GM19455 (cell line): Measurements from ENCODE around the gene AZGP1.
"Not testable (repeated sequence)": the region's sequence is repeated elsewhere in the genome, so short reads cannot be mapped to it uniquely, and the experiment has no call there.

Source experiments
- ATAC-seq: cut with Tn5 transposase; IDR thresholded peaks from one replicate; pipeline ENCODE4 v1.9.1; 2021; ENCODE audit not compliant: unreplicated experiment

Gene AZGP1

DNA sequence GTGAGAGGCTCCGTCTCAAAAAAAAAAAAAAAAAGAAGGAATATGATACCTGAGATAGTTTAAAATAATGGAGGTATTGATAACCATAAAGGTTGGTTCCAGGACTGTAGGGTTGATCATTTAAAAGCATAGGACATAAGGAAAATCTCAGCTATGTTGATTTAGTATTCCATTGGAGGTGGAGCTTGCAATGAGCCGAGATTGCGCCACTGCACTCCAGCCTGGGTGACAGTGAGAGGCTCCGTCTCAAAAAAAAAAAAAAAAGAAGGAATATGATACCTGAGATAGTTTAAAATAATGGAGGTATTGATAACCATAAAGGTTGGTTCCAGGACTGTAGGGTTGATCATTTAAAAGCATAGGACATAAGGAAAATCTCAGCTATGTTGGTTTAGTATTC, 23.2 kb downstream of the AZGP1 start:
- ATAC-seq, result not testable (repeated sequence)

DNA sequence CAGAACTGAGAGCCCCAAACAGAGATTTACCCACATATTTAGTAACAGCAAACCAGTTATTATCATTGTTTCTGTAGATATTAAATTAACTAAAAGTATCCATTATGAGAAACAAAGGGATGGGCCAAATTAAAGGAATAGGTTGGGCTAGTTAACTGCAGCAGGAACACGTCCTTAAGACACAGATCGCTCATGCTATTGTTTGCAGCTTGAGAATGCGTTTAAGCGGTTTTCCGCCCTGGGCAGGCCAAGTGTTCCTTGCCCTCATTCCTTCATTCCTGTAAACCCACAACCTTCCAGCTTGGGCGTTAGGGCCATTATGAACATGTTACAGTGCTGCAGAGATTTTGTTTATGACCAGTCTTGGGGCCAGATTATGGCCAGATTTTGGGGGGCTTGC, 25.0 kb downstream of the AZGP1 start:
- not testable (repeated sequence) for ATAC-seq

DNA sequence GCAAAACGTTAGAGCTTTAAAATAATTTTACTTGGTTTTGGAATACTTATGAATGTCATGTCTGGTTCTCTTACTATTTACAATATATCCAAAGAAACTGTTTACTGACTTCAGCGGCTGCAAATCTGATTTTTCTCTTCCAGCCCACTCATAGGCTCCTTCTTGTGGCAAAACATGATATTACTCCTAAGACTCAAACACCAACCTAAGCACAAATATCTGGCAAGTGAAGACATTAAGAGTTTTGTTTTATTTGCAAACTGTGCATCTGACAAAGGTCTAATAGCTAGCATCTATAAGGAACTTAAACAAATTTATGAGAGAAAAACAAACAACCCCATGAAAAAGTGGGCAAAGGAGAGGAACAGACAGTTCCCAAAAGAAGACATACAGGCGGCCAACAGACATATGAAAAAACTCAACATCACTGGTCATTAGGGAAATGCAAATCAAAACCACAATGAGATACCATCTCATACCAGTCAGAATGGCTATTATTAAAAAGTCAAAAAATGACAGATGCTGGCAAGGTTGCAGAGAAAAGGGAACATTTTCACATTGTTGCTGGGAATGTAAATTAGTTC, 26.1 kb downstream of the AZGP1 start:
- ATAC-seq, result no peak

DNA sequence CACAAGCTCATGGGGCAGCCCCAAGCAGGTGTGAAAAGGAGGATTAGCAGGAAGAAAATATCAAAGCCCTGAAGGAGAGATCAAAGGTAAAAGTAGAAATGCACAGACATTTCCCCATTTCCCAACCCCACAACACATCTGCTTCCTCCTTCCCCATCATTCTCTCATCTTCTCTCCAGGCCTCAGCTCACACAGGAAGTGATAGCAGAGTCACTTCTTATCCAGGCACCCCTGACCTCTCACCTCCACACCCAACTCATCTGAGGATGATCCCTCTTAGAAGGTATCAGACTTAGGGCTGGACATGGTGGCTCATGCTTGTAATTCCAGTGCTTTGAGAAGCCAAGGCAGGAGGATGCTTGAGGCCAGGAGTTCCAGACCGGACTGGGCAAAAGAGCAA, 28.2 kb downstream of the AZGP1 start:
- no peak for ATAC-seq

DNA sequence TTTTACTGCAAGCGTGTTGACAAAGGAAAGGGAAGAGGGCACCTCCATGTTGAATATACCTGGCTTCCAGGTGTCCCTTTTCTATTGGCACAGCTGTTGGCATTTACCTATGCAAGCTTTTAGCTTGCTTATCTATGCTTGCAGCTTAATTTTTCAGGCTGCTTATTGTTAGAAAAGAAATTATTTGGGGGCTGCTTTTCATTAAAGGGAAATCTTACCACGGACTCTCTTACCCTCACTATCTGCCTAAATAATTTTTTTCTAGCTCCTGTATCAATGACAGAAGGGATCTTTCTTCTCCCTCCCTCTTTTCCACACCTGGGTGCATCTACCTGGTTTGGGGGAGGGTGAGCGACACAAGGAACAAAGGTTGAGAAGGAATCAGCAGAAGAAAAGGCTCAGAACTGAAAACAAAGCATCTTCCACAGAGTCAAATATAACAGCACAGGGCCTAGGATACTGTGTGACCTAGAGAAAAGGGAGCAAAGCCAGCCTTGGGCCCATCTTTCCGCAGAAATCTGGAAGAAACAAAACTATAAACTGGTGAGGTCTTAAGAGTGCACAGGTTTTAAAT, 31.2 kb downstream of the AZGP1 start:
- ATAC-seq, result no peak

DNA sequence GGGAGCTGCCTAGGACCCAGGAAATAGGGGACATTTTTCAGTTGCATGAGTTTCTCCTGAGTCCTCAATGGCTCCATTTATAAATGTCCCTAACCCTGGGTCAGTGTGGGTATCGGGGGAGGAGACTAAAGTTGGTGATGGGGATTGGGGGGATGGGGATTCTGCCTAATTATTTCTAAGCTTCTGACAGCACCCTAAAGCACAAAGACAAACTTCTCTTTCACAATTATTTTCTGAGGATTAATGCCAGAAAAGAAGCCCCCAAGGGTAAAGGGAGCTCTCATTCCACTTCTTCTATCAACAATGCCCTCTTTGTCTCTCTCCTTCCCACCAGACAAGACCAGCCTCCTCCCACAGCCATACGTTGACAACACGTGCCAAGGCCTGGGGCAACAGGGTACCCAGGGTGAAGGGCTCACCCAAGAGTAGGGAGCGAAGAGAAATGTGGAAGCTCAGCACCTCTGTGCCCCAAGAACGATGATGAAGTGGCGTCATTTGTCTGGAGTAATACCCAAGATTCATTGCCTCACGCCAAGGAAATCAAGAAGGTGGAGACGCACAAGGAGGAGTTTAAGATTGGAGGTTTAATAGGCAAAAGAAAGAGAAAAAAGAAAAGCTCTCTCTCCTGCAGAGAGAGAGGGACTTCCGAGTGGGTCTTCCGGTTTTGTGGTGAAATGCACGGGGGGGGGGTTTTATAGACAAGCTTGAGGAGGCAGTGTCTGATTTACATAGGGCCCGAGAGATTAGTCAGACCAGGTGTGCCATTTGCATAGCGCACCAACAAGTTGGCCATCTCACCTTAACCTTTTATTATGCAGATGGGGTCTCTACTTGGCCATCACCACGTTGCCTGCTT, 32.0 kb downstream of the AZGP1 start:
- ATAC-seq, result no peak

DNA sequence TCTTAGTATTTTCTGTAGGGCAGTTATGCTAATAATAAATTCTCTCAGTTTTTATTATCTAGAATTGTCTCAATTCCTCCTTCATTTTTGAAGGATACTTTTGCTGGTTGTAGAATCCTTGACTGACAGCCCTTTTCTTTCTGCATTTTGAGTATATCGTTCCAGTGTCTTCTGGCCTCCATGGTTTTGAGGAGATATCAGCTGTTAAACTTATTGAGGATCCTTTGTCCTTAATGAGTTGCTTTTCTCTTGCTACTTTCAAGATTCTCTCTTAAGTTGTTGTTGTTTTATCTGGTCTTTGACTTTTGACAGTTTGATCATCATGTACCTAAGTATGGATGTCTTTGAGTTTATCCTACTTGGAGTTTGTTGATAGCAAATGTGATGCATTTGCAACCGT, 37.5 kb downstream of the AZGP1 start:
- ATAC-seq, result no peak

DNA sequence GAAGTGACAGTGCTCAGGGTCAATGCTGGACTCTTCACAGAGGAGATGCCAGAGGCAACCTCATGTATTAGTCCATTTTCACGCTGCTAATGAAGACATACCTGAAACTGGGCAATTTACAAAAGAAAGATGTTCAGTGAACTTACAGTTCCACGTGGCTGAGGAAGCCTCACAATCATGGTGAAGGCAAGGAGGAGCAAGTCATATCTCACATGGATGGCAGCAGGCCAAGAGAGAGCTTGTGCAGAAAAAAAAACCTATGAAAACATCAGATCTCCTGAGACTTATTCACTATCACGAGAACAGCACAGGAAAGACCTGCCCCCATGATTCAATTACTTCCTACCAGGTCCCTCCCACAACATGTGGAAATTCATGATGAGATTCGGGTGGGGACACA, 40.8 kb downstream of the AZGP1 start:
- not testable (repeated sequence) for ATAC-seq

DNA sequence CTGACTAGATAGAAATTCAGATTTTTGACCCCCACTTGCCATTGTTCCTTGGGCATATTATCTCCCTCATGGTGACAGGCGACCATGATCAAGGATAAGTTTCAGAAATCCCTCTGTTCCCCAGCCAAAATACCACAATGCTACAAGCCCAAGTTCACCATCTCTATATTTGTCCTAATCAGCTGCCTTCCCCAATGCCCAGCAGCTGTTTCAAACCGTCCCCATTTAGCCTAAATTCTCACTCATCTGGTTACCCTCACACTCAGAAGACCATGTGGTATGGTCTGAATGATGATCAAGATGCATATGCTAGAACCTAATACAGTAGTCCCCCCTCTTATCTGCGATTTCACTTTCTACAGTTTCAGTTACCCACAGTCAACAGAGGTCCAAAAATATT, 45.5 kb downstream of the AZGP1 start:
- ATAC-seq, result no peak

DNA sequence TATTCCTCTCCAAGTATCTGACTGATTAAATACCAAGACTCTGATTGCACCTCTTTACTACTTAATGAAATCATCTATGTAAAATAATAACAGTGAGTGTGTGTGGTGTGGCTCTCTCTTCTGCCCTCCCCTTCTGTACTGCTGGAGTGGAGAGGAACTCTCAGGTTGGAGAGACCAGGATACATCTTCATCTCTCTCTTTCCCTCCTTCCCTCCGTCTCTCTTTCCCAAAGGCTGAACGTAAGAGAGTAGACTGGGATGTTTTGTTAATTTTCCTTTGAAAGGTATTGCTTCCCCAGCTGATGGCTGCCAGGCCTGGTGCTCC, 46.1 kb downstream of the AZGP1 start:
- no peak for ATAC-seq

DNA sequence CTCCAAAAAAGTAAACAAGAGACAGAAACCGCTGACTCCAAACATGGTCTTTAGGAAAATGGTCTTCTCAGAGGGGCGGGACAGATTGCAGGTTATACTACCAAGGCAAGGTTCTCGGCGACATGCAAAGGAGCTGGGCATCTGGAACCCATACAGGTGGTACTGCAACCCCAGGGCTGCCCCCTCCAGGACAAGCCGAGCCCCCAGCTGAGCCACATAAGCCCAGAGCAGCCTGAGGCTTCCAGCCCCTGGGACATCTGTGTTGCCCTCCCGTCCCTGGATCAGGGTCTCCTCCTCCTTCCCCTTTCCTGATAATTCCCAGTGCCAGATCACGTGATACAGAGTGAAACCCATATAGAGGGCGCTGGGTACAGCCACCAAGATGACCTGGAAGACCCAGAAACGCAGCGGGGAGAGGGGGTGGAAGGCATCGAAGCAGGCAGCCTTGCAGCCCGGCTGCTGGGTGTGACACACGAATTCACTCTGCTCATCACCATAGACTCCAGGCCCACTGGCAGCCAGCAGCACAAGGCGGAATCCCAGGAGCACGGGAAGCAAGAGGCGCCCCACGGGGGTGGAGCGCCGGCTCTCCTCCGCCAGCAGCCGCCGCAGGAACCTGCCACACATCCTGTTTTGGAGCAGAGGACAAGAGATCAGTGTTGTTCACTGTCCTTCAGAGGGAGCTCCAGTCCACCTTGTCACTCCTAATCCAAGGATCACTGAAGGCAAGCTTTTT, 46.7 kb downstream of the AZGP1 start, which contains the start of gene GJC3:
Gene GJC3 (minus strand): TSS at position 627 of the 736 bp plus-strand sequence. CDS start 0 bp downstream, at position 627.
- ATAC-seq, result no peak

DNA sequence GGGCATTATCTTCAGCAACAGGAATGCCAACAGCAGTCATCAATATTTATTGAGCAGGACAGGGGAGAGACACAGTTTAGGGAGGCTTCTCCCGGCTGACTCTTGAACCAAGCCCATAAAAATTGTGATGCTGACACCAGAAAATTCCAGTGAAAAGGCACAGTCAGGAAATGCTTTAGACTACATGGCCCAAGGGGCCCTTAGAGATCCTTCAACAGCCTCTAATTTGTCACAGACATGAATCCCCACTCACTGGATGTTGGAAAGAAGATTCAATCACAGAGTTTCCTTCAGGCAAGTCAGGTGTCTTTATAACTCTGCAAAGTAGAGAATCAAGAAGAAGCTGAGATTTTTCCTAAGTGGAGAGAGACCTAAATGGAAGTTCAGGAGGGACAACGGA, 47.6 kb downstream of the AZGP1 start:
- ATAC-seq, result no peak

DNA sequence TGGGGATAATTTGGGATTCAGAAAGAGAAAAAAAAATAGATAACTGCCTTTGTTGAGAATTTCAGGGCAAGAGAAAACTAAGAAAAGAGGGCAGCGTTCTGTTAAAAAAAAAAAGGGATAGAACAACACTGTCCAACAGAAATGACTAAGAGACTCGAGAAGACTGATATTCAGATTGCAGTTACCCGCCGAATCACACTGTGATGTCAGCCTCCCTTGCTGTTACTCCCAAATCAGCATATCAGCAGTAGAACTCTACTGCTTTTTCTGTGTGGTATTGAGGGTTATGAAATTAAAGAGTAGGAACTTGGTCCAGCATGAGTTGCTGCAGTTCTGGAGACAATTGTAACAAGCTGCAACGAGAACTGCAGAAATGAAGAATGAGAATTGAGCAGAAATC, 48.3 kb downstream of the AZGP1 start:
- no peak for ATAC-seq

DNA sequence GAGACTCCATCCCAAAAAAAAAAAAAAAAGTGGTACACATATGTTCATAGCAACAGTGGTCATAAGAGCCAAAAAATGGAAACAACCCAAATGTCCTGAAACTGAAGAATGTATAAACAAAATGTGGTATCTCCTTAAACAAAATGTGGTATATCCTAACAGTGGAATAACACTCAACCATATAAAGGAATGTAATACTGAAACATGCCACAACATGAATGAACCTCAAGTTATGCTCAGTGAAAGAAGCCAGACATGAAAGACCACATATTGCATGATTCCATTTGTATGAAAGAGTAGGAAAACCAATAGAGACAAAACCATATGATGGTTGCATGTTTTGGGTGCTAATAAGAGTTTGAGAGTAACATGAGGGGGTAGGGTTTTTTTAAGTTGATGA, 49.5 kb downstream of the AZGP1 start:
- no peak for ATAC-seq

DNA sequence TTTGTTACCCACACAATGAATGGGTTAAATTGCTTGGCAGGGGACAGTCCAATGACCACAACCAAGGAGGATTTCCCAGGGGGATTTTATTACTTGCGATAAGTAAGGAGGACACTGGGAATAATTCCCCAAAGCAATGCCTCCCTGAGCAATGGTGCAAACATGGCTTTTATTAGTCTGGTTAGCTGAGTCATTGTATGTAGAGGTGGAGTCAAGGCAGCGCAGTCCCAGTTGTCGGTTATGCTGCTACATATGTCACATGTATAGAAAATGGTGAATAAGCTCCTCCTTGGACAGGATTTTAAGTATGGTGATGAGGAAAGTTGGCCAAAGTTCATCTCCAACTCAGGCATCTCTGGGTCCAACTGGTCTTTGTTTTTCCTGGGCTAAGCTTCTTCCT, 52.6 kb downstream of the AZGP1 start:
- no peak for ATAC-seq

DNA sequence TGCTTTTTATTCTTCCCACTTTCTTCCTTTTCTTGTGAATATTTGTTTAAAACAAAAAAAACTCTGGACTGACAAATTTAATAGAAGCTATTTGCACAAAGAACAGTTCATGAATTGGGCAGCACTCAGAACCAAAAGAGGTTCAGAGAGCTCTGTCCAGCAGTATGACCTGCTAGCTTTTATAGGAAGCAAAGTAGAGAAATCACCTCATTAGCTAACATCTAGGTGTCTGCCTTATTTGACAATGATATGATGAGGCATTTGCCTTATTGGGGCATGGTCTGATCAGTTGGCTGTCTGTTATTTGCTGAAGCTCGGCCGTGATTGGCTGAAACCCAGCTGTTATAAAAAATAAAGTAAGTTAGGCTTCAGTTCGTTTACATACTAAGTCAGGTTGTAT, 55.7 kb downstream of the AZGP1 start:
- ATAC-seq, result no peak

DNA sequence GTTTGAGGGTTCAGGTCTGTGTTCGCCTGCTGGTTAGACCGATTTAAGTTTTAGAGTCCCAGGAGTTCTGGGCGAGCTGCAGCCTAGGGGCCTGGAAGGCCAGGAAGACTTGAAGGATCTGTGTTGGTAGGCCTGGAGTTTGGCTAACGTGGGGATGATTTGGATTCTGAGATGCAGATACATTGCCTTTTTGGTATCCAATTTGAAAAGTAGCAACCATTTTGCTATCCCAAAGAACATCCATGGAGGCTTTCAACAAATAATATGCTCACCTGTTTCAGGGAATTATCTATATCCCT, 56.1 kb downstream of the AZGP1 start:
- no peak for ATAC-seq

DNA sequence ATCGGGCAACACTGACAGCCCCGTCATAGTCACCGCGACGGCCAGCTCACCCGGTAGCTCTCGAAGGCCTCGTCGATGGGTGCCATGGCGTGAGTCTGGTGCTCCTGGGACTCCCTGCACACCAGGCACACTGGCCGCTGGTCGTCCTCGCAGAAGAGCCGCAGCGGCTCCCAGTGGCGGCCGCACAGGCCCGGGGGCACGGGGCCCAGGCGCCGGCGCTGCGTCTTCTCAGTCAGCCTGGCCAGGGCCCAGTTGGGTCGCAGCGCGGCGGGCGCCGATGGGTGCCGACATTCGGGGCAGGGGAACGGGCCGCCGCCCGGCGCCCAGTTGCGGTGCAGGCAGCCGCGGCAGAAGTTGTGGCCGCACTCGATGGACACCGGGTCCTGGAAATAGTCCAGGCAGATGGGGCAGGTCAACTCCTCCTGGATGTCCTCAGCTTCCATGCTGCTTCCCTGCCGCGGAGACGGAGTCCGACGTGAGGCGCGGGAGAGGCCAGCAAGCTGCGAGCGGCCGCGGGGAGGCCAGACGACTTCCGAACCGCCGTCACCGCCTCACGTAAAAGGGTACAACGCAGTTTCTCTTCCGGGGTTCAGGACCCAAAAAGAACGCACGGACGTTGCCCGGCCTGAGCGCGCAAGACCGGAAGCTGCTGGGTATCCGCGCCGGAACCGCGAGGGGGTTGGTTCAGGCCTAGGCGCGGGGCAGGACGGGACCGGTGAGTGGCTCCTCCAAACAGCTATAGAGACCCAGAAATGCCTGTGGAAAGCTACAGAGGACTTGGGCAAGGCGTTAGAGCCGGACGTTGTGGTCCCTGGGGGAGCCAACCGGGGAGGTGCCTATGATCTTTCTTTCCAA, 56.6 kb downstream of the AZGP1 start, which contains the start of gene TRIM4:
Gene TRIM4 (minus strand): TSS at position 572 of the 855 bp plus-strand sequence. CDS start 129 bp downstream, at position 443.
- peak; percentile 97 for ATAC-seq
